Measurements from ENCODE around the gene SLC25A4.

- no peak for TF ChIP-seq CTCF (IDR thresholded peaks at IDR 0.05; ENCODE audit: low read depth, low read length, poor library complexity, severe bottlenecking)
- TF ChIP-seq EZH2phosphoT487 (IDR thresholded peaks at IDR 0.05; ENCODE audit: borderline replicate concordance, low read length), result no peak
Observed at GRCh38 chr4:185186769-185187168, 43.7 kb downstream of the SLC25A4 start.

Measured in DOHH2 (cell line).